HepG2 (cell line): ENCODE measurements around the gene ESR2. TPM values are rescaled to one million over a fixed set of nuclear protein-coding genes. Genes with fewer than 3 reads are reported as not detected.

Experiments used
- MIER3 ChIP-seq: IDR thresholded peaks from 2 replicates; pipeline ENCODE4 v1.6.1; 2016; ENCODE audit warnings: missing compliant biosample characterization, borderline replicate concordance
- ZNF737 ChIP-seq: sonication (generic); formaldehyde crosslinking; IDR thresholded peaks from 2 replicates; pipeline ENCODE4 v1.5.0; 2020; ENCODE audit warnings: missing genetic modification reagents, mild to moderate bottlenecking, borderline replicate concordance
- ZNF772 ChIP-seq: sonication (generic); formaldehyde crosslinking; IDR thresholded peaks from 2 replicates; pipeline ENCODE4 v1.5.0; 2020; ENCODE audit warnings: mild to moderate bottlenecking, missing genetic modification reagents
- polyA plus RNA-seq, 8 experiments: library from polyadenylated mRNA; depleted of rRNA in 3 of 8; stranded (reverse) in 7 of 8; unstranded in 1 of 8; fragments of >200 nt; fragmentation: Illumina TruSeq in 4 of 8; extraction: Trizol in 4 of 8; gene quantifications; 2 replicates each; pipeline versions ENCODE4 v1.2.1 to v1.2.3, GENCODE V29; 2011 to 2016; ENCODE audit warnings: low read depth in 4 of 8, missing spikeins in 1 of 8, mixed read lengths in 1 of 8; ENCODE audit not compliant: insufficient read depth in 1 of 8
- total RNA-seq, 5 experiments: library from RNA; depleted of rRNA; stranded (reverse); fragments of >200 nt; fragmentation: Illumina TruSeq; extraction: Trizol; gene quantifications; 2 replicates each; pipeline ENCODE4 v1.2.3, GENCODE V29; 2016; ENCODE audit warnings: low read depth in 1 of 5
- TF ChIP-seq, protein P1 (sequence below): sonication (generic); formaldehyde crosslinking; IDR thresholded peaks from 2 replicates; pipeline ENCODE4 v1.9.0; 2021; ENCODE audit warnings: mild to moderate bottlenecking, missing genetic modification reagents
- TF ChIP-seq, protein P2 (sequence below): sonication (generic); formaldehyde crosslinking; conservative IDR thresholded peaks from 2 replicates; pipeline ENCODE4 v1.4.0; 2020; ENCODE audit warnings: mild to moderate bottlenecking, missing genetic modification reagents, moderate library complexity

The ESR2 gene
- total and polyA plus RNA-seq, 2 of the 13 experiments (the other 11 are each of a cell fraction or from before 2014, with no cell fraction given) = 0.01 to 0.04 TPM

DNA sequence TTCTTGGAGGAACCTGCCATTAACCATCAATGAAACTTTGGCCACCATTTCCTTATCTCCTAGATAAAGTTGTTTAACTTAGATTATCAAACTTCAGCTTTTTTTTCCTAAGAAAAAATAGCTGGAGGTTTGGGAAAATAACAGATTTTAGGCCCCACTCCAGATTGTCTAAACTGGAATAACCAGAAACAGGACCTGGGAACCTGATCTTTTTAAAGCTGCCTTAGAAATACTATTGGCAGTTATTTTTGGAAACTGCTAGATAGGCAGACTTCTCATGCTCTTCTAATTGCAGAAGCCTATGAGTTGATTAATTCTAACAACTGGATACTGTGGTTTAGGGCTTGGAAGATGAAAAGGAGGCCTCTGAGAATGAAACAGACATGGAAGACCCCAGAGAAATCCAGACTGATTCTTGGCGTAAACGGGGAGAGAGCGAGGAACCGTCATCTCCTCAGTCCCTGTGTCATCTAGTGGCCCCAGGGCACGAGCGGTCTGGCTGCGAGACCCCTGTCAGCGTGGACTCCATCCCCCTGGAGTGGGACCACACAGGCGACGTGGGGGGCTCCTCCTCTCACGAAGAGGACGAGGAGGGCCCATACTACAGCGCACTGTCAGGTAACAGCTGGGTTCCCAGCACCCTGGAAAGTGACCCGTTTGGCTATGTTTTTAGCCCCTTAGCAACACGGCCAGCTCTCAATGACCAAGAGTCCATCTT lies 80.2 kb downstream of the ESR2 start (continued):
- TF ChIP-seq, protein P1, sequence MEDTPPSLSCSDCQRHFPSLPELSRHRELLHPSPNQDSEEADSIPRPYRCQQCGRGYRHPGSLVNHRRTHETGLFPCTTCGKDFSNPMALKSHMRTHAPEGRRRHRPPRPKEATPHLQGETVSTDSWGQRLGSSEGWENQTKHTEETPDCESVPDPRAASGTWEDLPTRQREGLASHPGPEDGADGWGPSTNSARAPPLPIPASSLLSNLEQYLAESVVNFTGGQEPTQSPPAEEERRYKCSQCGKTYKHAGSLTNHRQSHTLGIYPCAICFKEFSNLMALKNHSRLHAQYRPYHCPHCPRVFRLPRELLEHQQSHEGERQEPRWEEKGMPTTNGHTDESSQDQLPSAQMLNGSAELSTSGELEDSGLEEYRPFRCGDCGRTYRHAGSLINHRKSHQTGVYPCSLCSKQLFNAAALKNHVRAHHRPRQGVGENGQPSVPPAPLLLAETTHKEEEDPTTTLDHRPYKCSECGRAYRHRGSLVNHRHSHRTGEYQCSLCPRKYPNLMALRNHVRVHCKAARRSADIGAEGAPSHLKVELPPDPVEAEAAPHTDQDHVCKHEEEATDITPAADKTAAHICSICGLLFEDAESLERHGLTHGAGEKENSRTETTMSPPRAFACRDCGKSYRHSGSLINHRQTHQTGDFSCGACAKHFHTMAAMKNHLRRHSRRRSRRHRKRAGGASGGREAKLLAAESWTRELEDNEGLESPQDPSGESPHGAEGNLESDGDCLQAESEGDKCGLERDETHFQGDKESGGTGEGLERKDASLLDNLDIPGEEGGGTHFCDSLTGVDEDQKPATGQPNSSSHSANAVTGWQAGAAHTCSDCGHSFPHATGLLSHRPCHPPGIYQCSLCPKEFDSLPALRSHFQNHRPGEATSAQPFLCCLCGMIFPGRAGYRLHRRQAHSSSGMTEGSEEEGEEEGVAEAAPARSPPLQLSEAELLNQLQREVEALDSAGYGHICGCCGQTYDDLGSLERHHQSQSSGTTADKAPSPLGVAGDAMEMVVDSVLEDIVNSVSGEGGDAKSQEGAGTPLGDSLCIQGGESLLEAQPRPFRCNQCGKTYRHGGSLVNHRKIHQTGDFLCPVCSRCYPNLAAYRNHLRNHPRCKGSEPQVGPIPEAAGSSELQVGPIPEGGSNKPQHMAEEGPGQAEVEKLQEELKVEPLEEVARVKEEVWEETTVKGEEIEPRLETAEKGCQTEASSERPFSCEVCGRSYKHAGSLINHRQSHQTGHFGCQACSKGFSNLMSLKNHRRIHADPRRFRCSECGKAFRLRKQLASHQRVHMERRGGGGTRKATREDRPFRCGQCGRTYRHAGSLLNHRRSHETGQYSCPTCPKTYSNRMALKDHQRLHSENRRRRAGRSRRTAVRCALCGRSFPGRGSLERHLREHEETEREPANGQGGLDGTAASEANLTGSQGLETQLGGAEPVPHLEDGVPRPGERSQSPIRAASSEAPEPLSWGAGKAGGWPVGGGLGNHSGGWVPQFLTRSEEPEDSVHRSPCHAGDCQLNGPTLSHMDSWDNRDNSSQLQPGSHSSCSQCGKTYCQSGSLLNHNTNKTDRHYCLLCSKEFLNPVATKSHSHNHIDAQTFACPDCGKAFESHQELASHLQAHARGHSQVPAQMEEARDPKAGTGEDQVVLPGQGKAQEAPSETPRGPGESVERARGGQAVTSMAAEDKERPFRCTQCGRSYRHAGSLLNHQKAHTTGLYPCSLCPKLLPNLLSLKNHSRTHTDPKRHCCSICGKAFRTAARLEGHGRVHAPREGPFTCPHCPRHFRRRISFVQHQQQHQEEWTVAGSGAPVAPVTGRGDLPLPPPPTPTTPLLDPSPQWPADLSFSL (CRISPR knock-in tag) = no peak
- TF ChIP-seq ZNF772 (CRISPR knock-in tag) (no peak), ZNF737 (CRISPR knock-in tag) (no peak), MIER3 (CRISPR knock-in tag) (no peak)
- TF ChIP-seq, protein P2, sequence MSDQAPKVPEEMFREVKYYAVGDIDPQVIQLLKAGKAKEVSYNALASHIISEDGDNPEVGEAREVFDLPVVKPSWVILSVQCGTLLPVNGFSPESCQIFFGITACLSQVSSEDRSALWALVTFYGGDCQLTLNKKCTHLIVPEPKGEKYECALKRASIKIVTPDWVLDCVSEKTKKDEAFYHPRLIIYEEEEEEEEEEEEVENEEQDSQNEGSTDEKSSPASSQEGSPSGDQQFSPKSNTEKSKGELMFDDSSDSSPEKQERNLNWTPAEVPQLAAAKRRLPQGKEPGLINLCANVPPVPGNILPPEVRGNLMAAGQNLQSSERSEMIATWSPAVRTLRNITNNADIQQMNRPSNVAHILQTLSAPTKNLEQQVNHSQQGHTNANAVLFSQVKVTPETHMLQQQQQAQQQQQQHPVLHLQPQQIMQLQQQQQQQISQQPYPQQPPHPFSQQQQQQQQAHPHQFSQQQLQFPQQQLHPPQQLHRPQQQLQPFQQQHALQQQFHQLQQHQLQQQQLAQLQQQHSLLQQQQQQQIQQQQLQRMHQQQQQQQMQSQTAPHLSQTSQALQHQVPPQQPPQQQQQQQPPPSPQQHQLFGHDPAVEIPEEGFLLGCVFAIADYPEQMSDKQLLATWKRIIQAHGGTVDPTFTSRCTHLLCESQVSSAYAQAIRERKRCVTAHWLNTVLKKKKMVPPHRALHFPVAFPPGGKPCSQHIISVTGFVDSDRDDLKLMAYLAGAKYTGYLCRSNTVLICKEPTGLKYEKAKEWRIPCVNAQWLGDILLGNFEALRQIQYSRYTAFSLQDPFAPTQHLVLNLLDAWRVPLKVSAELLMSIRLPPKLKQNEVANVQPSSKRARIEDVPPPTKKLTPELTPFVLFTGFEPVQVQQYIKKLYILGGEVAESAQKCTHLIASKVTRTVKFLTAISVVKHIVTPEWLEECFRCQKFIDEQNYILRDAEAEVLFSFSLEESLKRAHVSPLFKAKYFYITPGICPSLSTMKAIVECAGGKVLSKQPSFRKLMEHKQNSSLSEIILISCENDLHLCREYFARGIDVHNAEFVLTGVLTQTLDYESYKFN = no peak
